Upper lobe of left lung (tissue), 6 donors: Measurements from ENCODE around the gene ATAD1. TPM values are rescaled to one million over a fixed set of nuclear protein-coding genes. Genes with fewer than 3 reads are reported as not detected.
"Not testable (repeated sequence)": the region's sequence is repeated elsewhere in the genome, so short reads cannot be mapped to it uniquely, and the experiment has no call there.

Experiments
- ATAC-seq, 2 donors: fragments of 200-7000 bp; cut with Tn5 transposase; one replicate each; pipeline ENCODE4 v1.9.1; 2022; ENCODE audit warnings: mild to moderate bottlenecking in 2 of 2, moderate library complexity in 2 of 2; ENCODE audit not compliant: low FRiP score in 2 of 2
- DNase-seq, 2 donors: peaks; one replicate each; pipeline ENCODE4 v3.0.0-alpha.2; 2019 to 2020
- H3K27ac ChIP-seq, 4 donors: fragments of 200-600 bp; sonication (generic); one replicate each; pipeline ENCODE4 v1.5.1; 2016 to 2019
- H3K27me3 ChIP-seq, 4 donors: fragments of 200-600 bp; sonication (generic); one replicate each; pipeline ENCODE4 v1.5.1; 2017 to 2019
- H3K36me3 ChIP-seq, 4 donors: fragments of 200-600 bp; sonication (generic); one replicate each; pipeline ENCODE4 v1.5.1; 2016 to 2019
- H3K4me1 ChIP-seq, 4 donors: fragments of 200-600 bp; sonication (generic); one replicate each; pipeline ENCODE4 v1.5.1; 2018 to 2019
- H3K4me3 ChIP-seq, 4 donors: fragments of 200-600 bp; sonication (generic); one replicate each; pipeline ENCODE4 v1.5.1; 2017 to 2019; ENCODE audit warnings: mild to moderate bottlenecking in 2 of 4, moderate library complexity in 1 of 4
- H3K9me3 ChIP-seq, 4 donors: fragments of 200-600 bp; sonication (generic); one replicate each; pipeline ENCODE4 v1.5.1; 2018 to 2019
- CTCF ChIP-seq, 6 experiments: fragments of 450-650 bp in 4 of 6; fragments of 200-600 bp in 2 of 6; sonication (generic) in 2 of 6; IDR thresholded peaks; one replicate each; pipeline ENCODE4 v1.5.1; 2016 to 2019; ENCODE audit warnings: antibody characterized with exemption in 6 of 6
- EP300 ChIP-seq, 4 donors: sonication (generic); formaldehyde crosslinking; IDR thresholded peaks; one replicate each; pipeline ENCODE4 v1.5.1; 2017; ENCODE audit warnings: antibody characterized with exemption in 4 of 4, control low read depth in 2 of 4
- POLR2A ChIP-seq, 4 donors: fragments of 450-650 bp; IDR thresholded peaks; one replicate each; pipeline ENCODE4 v1.5.1; 2016 to 2017; ENCODE audit warnings: antibody characterized with exemption in 4 of 4, mild to moderate bottlenecking in 2 of 4
- POLR2AphosphoS5 ChIP-seq, 2 donors: sonication (generic); formaldehyde crosslinking; IDR thresholded peaks; one replicate each; pipeline ENCODE4 v1.5.1; 2017; ENCODE audit warnings: antibody characterized with exemption in 2 of 2
- WGBS, 2 donors: methylation state at CpG; one replicate each; pipeline ENCODE4 v1.1.5; 2017 to 2018; 5-methylcytosine and 5-hydroxymethylcytosine counted together
- total RNA-seq, 6 donors: library from RNA; depleted of rRNA in 4 of 6; stranded (reverse); fragments of >200 nt in 4 of 6; gene quantifications; one replicate each; pipeline versions ENCODE4 v1.1.0 to v1.2.1, GENCODE V29; 2016 to 2021
- donor health status: DM: no; HTN: no; CAD: no; lungs with moderate emphysema.
- donor health status: DM: no; HTN: yes; CAD: no; lungs with severe emphysema.

The ATAD1 gene
- total RNA-seq, 6 donors from 2014 or later = 6.3 to 66.9 (median 36.2) TPM

- TF ChIP-seq EP300 (IDR thresholded peaks at IDR 0.05) (no peak), POLR2A (IDR thresholded peaks at IDR 0.05) (no peak), CTCF (IDR thresholded peaks at IDR 0.05) (no peak), POLR2AphosphoS5 (IDR thresholded peaks at IDR 0.05) (no peak)
- no peak for DNase-seq
- H3K4me3 ChIP-seq = peak overlapping the region; percentile 68 to 97 (median 80)
These were observed 46.6 kb upstream of the ATAD1 start for GRCh38 chr10:87864496-87865059.

GRCh38 chr10:87863951-87864495, 46.0 kb upstream of the ATAD1 start:
- peak in 1 of 2 donors; percentile 12 for TF ChIP-seq POLR2AphosphoS5 (IDR thresholded peaks at IDR 0.05)
- H3K9me3 ChIP-seq, H3K27me3 ChIP-seq, ATAC-seq, H3K36me3 ChIP-seq: not testable (repeated sequence)
- H3K4me1 ChIP-seq = peaks cover 3 to 27% (median 22%) of the 10 kb centered on the region in 4 donors
- H3K4me3 ChIP-seq = peak overlapping the region; percentile 68 to 97 (median 80)
- WGBS, 2 donors = 0% methylated on average over 7 to 24 of the region's 47 CpGs
- peak overlapping the region; percentile 97 to 100 (median 98) for H3K27ac ChIP-seq
- DNase-seq = peak in 1 of 2 donors; percentile 91

More at GRCh38 chr10:87864496-87865059, 46.6 kb upstream of the ATAD1 start:
- Histone ChIP-seq H3K9me3 (no peaks in the 10 kb centered on the region), H3K36me3 (no peaks in the 10 kb centered on the region), H3K27me3 (no peaks in the 10 kb centered on the region), H3K4me1 (peaks cover 7 to 32% (median 25%) of the 10 kb centered on the region in 4 donors), H3K27ac (peak overlapping the region; percentile 97 to 100 (median 98))
- no peak for ATAC-seq
- WGBS, 2 donors = 1% methylated on average over 16 of the region's 16 CpGs

GRCh38 chr10:87863053-87863943, 45.3 kb upstream of the ATAD1 start, which contains the start of the genes KLLN and PTEN:
Gene KLLN (minus strand): TSS chr10:87863533. CDS start chr10:87862487, 1,046 bp downstream.
Gene PTEN (plus strand): TSS chr10:87863625. CDS start chr10:87864470, 845 bp downstream.
- no peaks in the 10 kb centered on the region for H3K27me3 ChIP-seq
- TF ChIP-seq POLR2A (IDR thresholded peaks at IDR 0.05) (peak in 3 of 4 donors; percentile 80 to 97 (median 86)), POLR2AphosphoS5 (IDR thresholded peaks at IDR 0.05) (peak; percentile 93 to 97), CTCF (IDR thresholded peaks at IDR 0.05) (no peak), EP300 (IDR thresholded peaks at IDR 0.05) (peak in 1 of 4 donors; percentile 74)
- no peaks in the 10 kb centered on the region for H3K9me3 ChIP-seq
- H3K36me3 ChIP-seq = no peaks in the 10 kb centered on the region
- 0 to 1% methylated on average over 47 of the region's 89 CpGs for WGBS, 2 donors
- peak within 1 kb of the TSS; percentile 97 to 100 (median 98) for H3K27ac ChIP-seq
- ATAC-seq (peak; percentile 87 to 88), DNase-seq (peak; percentile 92 to 97)
- peak within 1 kb of the TSS; percentile 68 to 97 (median 80) for H3K4me3 ChIP-seq
- H3K4me1 ChIP-seq = peaks cover 0 to 20% (median 17%) of the 10 kb centered on the region in 4 donors

GRCh38 chr10:87862679-87863052, 44.6 kb upstream of the ATAD1 start:
- peak overlapping the region; percentile 97 to 100 (median 98) for H3K27ac ChIP-seq
- no peaks in the 10 kb centered on the region for H3K36me3 ChIP-seq
- H3K27me3 ChIP-seq = no peaks in the 10 kb centered on the region
- peaks cover 0 to 18% (median 11%) of the 10 kb centered on the region in 4 donors for H3K4me1 ChIP-seq
- TF ChIP-seq POLR2A (IDR thresholded peaks at IDR 0.05) (no peak), POLR2AphosphoS5 (IDR thresholded peaks at IDR 0.05) (no peak), EP300 (IDR thresholded peaks at IDR 0.05) (no peak), CTCF (IDR thresholded peaks at IDR 0.05) (no peak)
- ATAC-seq (peak; percentile 4 to 9), DNase-seq (no peak)
- no peaks in the 10 kb centered on the region for H3K9me3 ChIP-seq
- H3K4me3 ChIP-seq = peak overlapping the region; percentile 68 to 97 (median 80)
- WGBS, 2 donors = 0 to 1% methylated on average over 17 to 21 of the region's 21 CpGs
